OCI-LY1 (cell line): ENCODE data around the gene ERCC6L.
"Not testable (repeated sequence)": the region's sequence is repeated elsewhere in the genome, so short reads cannot be mapped to it uniquely, and the experiment has no call there.

ENCODE experiments used
- EZH2 ChIP-seq: fragments of 200-600 bp; sonication (generic), shearing (Covaris generic); IDR thresholded peaks from 2 replicates; pipeline ENCODE4 v1.8.0; 2017; ENCODE audit warnings: borderline replicate concordance, mixed run types, mild to moderate bottlenecking, antibody characterized with exemption, low read length, moderate library complexity, mixed read lengths
- TF ChIP-seq, protein P1 (sequence below): fragments of 200-600 bp; sonication (generic), shearing (Covaris generic); IDR thresholded peaks from 2 replicates; pipeline ENCODE4 v1.5.1; 2017; ENCODE audit warnings: mild to moderate bottlenecking, antibody characterized with exemption, low read length, moderate library complexity, mixed read lengths

DNA sequence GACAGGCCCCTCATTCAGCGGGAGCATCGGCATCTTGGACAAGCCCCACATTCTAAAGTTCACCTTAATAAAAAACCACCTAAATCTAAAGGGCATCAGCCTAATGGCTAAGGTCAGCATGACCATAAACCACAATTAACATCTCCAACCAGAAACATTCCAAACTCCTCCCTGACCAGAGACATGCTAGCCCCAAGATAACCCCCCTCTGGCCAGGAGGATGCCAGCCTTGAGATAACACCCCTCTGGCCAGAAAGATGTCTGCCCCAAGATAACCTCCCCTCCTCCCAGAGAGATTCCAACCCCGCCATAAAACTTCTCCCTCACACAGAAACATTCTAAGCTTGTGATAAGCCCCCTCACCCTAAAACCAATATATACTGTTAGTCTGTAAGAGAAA is 18.5 kb downstream of the ERCC6L start:
- TF ChIP-seq, protein P1, sequence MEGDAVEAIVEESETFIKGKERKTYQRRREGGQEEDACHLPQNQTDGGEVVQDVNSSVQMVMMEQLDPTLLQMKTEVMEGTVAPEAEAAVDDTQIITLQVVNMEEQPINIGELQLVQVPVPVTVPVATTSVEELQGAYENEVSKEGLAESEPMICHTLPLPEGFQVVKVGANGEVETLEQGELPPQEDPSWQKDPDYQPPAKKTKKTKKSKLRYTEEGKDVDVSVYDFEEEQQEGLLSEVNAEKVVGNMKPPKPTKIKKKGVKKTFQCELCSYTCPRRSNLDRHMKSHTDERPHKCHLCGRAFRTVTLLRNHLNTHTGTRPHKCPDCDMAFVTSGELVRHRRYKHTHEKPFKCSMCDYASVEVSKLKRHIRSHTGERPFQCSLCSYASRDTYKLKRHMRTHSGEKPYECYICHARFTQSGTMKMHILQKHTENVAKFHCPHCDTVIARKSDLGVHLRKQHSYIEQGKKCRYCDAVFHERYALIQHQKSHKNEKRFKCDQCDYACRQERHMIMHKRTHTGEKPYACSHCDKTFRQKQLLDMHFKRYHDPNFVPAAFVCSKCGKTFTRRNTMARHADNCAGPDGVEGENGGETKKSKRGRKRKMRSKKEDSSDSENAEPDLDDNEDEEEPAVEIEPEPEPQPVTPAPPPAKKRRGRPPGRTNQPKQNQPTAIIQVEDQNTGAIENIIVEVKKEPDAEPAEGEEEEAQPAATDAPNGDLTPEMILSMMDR, result not testable (repeated sequence)
- not testable (repeated sequence) for TF ChIP-seq EZH2
